Measurements from ENCODE around the gene PPP2R2C.

The PPP2R2C gene

GRCh38 chr4:6449746-6450369, 22.6 kb downstream of the PPP2R2C start:
- in situ Hi-C loops (cut with MboI; ENCODE audit: low sequenced_read_pairs): no loop called here

- in situ Hi-C loops (cut with MboI; ENCODE audit: low sequenced_read_pairs): no loop called here
Observed at GRCh38 chr4:6449335-6449734, 23.1 kb downstream of the PPP2R2C start.

- in situ Hi-C loops (cut with MboI; ENCODE audit: low sequenced_read_pairs): no loop called here
Observed at GRCh38 chr4:6448476-6449170, 23.8 kb downstream of the PPP2R2C start.

- in situ Hi-C loops (cut with MboI; ENCODE audit: low sequenced_read_pairs): no loop called here
Observed at GRCh38 chr4:6447672-6448171, 24.7 kb downstream of the PPP2R2C start.

- in situ Hi-C loops (cut with MboI; ENCODE audit: low sequenced_read_pairs): no loop called here
Observed at GRCh38 chr4:6446538-6447451, 25.6 kb downstream of the PPP2R2C start.

GRCh38 chr4:6446130-6446482, 26.3 kb downstream of the PPP2R2C start:
- in situ Hi-C loops (cut with MboI; ENCODE audit: low sequenced_read_pairs): no loop called here

- in situ Hi-C loops (cut with MboI; ENCODE audit: low sequenced_read_pairs): no loop called here
Observed at GRCh38 chr4:6445403-6446129, 26.8 kb downstream of the PPP2R2C start.

GRCh38 chr4:6444582-6444981, 27.8 kb downstream of the PPP2R2C start:
- in situ Hi-C loops (cut with MboI; ENCODE audit: low sequenced_read_pairs): no loop called here

GRCh38 chr4:6443035-6444023, 29.1 kb downstream of the PPP2R2C start:
- in situ Hi-C loops (cut with MboI; ENCODE audit: low sequenced_read_pairs): no loop called here

- in situ Hi-C loops (cut with MboI; ENCODE audit: low sequenced_read_pairs): no loop called here
Observed at GRCh38 chr4:6442555-6442954, 29.9 kb downstream of the PPP2R2C start.

- in situ Hi-C loops (cut with MboI; ENCODE audit: low sequenced_read_pairs): no loop called here
Observed at GRCh38 chr4:6441758-6442157, 30.7 kb downstream of the PPP2R2C start.

- in situ Hi-C loops (cut with MboI; ENCODE audit: low sequenced_read_pairs): no loop called here
Observed at GRCh38 chr4:6441202-6441582, 31.2 kb downstream of the PPP2R2C start.

- in situ Hi-C loops (cut with MboI; ENCODE audit: low sequenced_read_pairs): no loop called here
Observed at GRCh38 chr4:6440506-6441201, 31.8 kb downstream of the PPP2R2C start.

- in situ Hi-C loops (cut with MboI; ENCODE audit: low sequenced_read_pairs): no loop called here
Observed at GRCh38 chr4:6439120-6439762, 33.2 kb downstream of the PPP2R2C start.

- in situ Hi-C loops (cut with MboI; ENCODE audit: low sequenced_read_pairs): no loop called here
Observed at GRCh38 chr4:6437826-6438238, 34.6 kb downstream of the PPP2R2C start.

GRCh38 chr4:6435010-6435409, 37.4 kb downstream of the PPP2R2C start:
- in situ Hi-C loops (cut with MboI; ENCODE audit: low sequenced_read_pairs): no loop called here

- in situ Hi-C loops (cut with MboI; ENCODE audit: low sequenced_read_pairs): no loop called here
Observed at GRCh38 chr4:6430927-6431326, 41.5 kb downstream of the PPP2R2C start.

- in situ Hi-C loops (cut with MboI; ENCODE audit: low sequenced_read_pairs): no loop called here
Observed at GRCh38 chr4:6427439-6428090, 44.8 kb downstream of the PPP2R2C start.
